MM.1S (cell line): Measurements from ENCODE around the gene ARSI.

Experiments used
- DNase-seq: peaks from one replicate; pipeline ENCODE4 v3.0.0-alpha.2; 2015
- H2AFZ ChIP-seq: fragments of 300-600 bp; sonication (generic); 2 replicates; pipeline ENCODE4 v1.6.0; 2016; ENCODE audit warnings: antibody characterized with exemption, low read length
- H3F3A ChIP-seq: fragments of 300-600 bp; sonication (generic); 2 replicates; pipeline ENCODE4 v1.6.1; 2016; ENCODE audit warnings: mild to moderate bottlenecking, antibody characterized with exemption, low read length, moderate library complexity, mixed read lengths; ENCODE audit not compliant: insufficient read depth
- H3K27ac ChIP-seq: fragments of 300-600 bp; sonication (generic); 2 replicates; pipeline ENCODE4 v1.5.1; 2016; ENCODE audit warnings: mild to moderate bottlenecking, low read length
- H3K27me3 ChIP-seq: fragments of 300-600 bp; sonication (generic); replicated peaks from 2 replicates; pipeline ENCODE4 v1.6.0; 2016; ENCODE audit warnings: low read length; ENCODE audit not compliant: insufficient read depth
- H3K36me3 ChIP-seq: fragments of 300-600 bp; sonication (generic); replicated peaks from 2 replicates; pipeline ENCODE4 v1.6.1; 2016; ENCODE audit warnings: mild to moderate bottlenecking, low read length, mixed read lengths; ENCODE audit not compliant: insufficient read depth
- H3K4me1 ChIP-seq: fragments of 300-600 bp; sonication (generic); 2 replicates; pipeline ENCODE4 v1.6.1; 2016; ENCODE audit warnings: low read length, mixed read lengths
- H3K4me2 ChIP-seq: fragments of 300-600 bp; sonication (generic); 2 replicates; pipeline ENCODE4 v1.6.0; 2016; ENCODE audit warnings: low read depth, low read length
- H3K4me3 ChIP-seq: fragments of 300-600 bp; sonication (generic); 2 replicates; pipeline ENCODE4 v1.5.1; 2016; ENCODE audit warnings: low read length, mixed read lengths
- H3K79me2 ChIP-seq: fragments of 300-600 bp; sonication (generic); 2 replicates; pipeline ENCODE4 v1.6.1; 2016; ENCODE audit warnings: mixed run types, low read length, mixed read lengths
- H3K9ac ChIP-seq: fragments of 300-600 bp; sonication (generic); 2 replicates; pipeline ENCODE4 v1.6.1; 2016; ENCODE audit warnings: low read length, mixed read lengths
- H3K9me2 ChIP-seq: fragments of 300-600 bp; sonication (generic); replicated peaks from 2 replicates; pipeline ENCODE4 v1.6.1; 2016; ENCODE audit warnings: mild to moderate bottlenecking, low read length, mixed read lengths; ENCODE audit not compliant: insufficient read depth
- H3K9me3 ChIP-seq: fragments of 300-600 bp; sonication (generic); replicated peaks from 2 replicates; pipeline ENCODE4 v1.6.1; 2016; ENCODE audit warnings: mild to moderate bottlenecking, low read length, mixed read lengths; ENCODE audit not compliant: insufficient read depth
- H4K20me1 ChIP-seq: fragments of 300-600 bp; sonication (generic); 2 replicates; pipeline ENCODE4 v1.6.1; 2016; ENCODE audit warnings: mild to moderate bottlenecking, low read length, moderate library complexity, mixed read lengths; ENCODE audit not compliant: insufficient read depth
- EZH2 ChIP-seq: fragments of 300-600 bp; sonication (generic); optimal IDR thresholded peaks from 2 replicates; pipeline ENCODE3; 2017; ENCODE audit warnings: low read depth, mild to moderate bottlenecking, antibody characterized with exemption, low read length, mixed read lengths
- EZH2phosphoT487 ChIP-seq: fragments of 300-600 bp; sonication (generic); IDR thresholded peaks from 2 replicates; pipeline ENCODE4 v1.6.1; 2018; ENCODE audit warnings: antibody characterized with exemption, low read length
- TF ChIP-seq, protein P1 (sequence below): fragments of 300-600 bp; sonication (generic); IDR thresholded peaks from 2 replicates; pipeline ENCODE4 v1.5.1; 2016; ENCODE audit warnings: antibody characterized with exemption, low read length, mixed read lengths

Gene ARSI

DNA sequence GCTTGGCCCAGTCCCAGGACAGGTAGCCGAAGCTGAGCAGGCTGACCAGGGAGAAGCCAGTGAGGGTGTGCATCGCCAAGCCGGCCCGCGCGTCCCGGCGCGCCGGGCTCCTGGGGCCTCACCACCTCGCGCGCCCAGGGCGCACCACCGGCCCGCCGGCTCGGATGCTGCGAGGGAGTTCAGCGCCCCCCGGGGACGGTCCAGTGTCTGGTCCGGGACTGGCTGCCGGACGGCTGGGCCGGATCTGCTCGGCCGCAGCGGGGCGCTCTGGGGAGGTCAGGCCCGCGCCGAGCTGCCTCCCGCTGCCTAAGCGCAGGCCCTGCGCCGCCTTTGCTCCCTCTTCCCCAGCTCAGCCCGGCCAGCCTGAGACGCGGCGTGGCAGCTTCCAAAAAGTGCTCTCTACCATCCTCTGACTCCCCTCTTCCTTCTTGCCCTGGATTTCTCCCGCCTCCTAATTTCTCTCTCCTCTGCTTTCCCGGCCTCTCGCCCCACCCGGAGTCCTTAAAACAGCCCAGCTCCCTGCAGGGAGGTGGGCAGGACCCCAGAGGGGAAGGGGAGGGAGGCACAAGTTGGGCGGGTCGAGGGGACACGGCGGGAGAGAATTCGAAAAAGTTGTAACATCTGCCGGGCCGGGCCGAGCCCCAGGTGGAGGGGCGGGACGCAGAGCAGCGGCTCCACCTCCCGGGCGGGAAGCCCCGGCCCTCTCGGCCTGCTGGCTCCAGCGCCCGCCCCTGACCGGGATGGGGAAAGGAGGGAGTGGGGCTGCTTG is at the start of gene ARSI:
Gene ARSI (minus strand): TSS at position 605 of the 769 bp plus-strand sequence. CDS start 532 bp downstream, at position 73.
- H3K27ac ChIP-seq = peak within 1 kb of the TSS; percentile 3; the same call in 1 of the 2 replicates
- H3F3A ChIP-seq = 0 out of 2 replicates have a peak, but pooled peaks cover 3% of the 10 kb centered on the region
- no peaks in the 10 kb centered on the region for H3K9me3 ChIP-seq
- no peaks in the 10 kb centered on the region for H3K79me2 ChIP-seq
- peak within 1 kb of the TSS; percentile 55; the same call in 1 of the 2 replicates for H3K9ac ChIP-seq
- TF ChIP-seq EZH2 = no peak
- TF ChIP-seq, protein P1, sequence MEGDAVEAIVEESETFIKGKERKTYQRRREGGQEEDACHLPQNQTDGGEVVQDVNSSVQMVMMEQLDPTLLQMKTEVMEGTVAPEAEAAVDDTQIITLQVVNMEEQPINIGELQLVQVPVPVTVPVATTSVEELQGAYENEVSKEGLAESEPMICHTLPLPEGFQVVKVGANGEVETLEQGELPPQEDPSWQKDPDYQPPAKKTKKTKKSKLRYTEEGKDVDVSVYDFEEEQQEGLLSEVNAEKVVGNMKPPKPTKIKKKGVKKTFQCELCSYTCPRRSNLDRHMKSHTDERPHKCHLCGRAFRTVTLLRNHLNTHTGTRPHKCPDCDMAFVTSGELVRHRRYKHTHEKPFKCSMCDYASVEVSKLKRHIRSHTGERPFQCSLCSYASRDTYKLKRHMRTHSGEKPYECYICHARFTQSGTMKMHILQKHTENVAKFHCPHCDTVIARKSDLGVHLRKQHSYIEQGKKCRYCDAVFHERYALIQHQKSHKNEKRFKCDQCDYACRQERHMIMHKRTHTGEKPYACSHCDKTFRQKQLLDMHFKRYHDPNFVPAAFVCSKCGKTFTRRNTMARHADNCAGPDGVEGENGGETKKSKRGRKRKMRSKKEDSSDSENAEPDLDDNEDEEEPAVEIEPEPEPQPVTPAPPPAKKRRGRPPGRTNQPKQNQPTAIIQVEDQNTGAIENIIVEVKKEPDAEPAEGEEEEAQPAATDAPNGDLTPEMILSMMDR = peak; percentile 38
- TF ChIP-seq EZH2phosphoT487 = no peak
- no peaks in the 10 kb centered on the region for H3K36me3 ChIP-seq
- H3K4me3 ChIP-seq = peak within 1 kb of the TSS; percentile 63
- H3K9me2 ChIP-seq = no peaks in the 10 kb centered on the region
- peak within 1 kb of the TSS; percentile 89 for H2AFZ ChIP-seq
- peak within 1 kb of the TSS; percentile 80 for H3K4me2 ChIP-seq
- no peaks in the 10 kb centered on the region for H3K27me3 ChIP-seq
- no peaks in the 10 kb centered on the region for H4K20me1 ChIP-seq
- peak; percentile 56 for DNase-seq
- H3K4me1 ChIP-seq = peaks cover 21% of the 10 kb centered on the region

DNA sequence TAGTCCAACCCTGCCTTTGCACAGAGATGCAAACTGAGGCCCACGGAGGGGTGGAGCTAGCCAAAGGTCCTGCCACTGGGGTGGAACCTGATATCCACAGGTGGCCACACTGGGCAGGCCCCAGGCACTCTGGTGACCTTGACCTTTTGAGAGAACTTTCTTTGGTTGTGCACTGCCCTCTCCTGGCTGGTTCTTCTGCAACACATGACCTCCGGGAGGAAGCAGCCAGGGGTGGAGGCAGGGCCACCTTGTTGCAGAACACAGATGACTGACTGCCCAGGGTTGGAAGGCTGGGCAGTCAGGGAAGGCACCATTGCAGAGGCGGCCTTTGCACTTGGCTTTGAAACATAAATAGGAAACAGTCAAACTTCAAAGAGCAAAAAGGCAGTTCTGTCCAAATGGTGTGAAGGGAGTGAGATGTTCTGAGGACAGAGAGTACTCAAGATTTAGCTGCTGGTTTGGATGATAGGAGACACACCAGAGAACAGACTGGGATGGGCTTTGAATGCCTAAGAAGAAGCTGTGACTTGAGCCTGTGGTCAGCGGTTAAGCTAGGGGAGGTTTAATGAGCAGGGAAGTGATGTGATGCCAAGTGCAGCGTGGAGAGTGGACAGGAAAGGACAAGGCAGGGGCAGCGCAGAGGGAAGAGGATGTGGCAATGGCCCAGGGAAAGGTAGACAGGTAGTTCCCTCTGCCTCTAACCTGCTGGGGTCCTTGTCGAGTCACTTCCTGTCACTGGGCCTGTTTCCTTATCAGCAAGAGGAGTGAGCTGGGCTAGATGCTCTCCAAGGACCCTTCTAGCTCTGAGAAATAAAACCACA is 48.0 kb upstream of the ARSI start:
- Histone ChIP-seq H3K4me2 (no peak overlapping the region), H2AFZ (0 out of 2 replicates have a peak overlapping the region, but pooled peaks have one; percentile 2), H3K79me2 (no peaks in the 10 kb centered on the region), H4K20me1 (no peaks in the 10 kb centered on the region), H3K36me3 (no peaks in the 10 kb centered on the region), H3K4me1 (peaks cover 11% of the 10 kb centered on the region), H3K9me3 (no peaks in the 10 kb centered on the region), H3K4me3 (no peak overlapping the region), H3K27me3 (no peaks in the 10 kb centered on the region), H3K27ac (no peak overlapping the region), H3K9ac (no peak overlapping the region), H3F3A (no peaks in the 10 kb centered on the region), H3K9me2 (no peaks in the 10 kb centered on the region)
- TF ChIP-seq, protein P1 = peak; percentile 91
- no peak for TF ChIP-seq EZH2
- peak; percentile 86 for DNase-seq

DNA sequence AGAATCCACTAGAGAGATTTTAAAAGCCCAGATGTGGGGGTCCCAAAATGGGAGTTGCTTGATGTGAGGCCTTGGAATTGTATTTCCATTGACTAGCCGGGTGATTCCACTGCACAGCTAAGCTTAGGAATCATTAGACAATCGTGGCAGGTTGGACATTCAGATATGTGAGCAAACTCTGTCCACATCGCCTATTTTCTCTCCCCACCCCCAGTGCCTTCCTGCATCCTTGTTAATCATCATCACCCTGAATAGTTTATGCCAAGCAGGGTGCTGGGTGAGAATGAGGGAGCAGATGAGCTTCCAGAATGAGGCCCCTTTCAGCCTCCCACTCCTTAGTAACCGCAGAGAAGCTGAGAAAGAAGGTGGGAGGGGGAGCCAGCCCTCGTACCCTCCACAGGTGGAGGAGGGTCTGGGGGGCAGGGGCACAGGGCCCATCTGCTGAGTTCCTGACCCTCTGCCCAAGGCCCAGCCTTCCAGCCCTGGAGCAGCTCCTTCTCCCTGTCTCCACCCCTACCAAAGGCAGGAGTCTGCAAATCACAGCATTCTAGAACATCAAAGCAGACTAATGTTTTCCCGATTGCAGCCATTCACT is 47.1 kb upstream of the ARSI start:
- no peaks in the 10 kb centered on the region for H3K9me3 ChIP-seq
- H3K36me3 ChIP-seq = no peaks in the 10 kb centered on the region
- H3K4me3 ChIP-seq = no peak overlapping the region
- no peaks in the 10 kb centered on the region for H3K27me3 ChIP-seq
- H3K27ac ChIP-seq = no peak overlapping the region
- H3K4me1 ChIP-seq = peaks cover 11% of the 10 kb centered on the region
- no peaks in the 10 kb centered on the region for H3K9me2 ChIP-seq
- H3K4me2 ChIP-seq = no peak overlapping the region
- H3K9ac ChIP-seq = no peak overlapping the region
- TF ChIP-seq EZH2 = no peak
- TF ChIP-seq EZH2phosphoT487 = no peak
- TF ChIP-seq, protein P1 = no peak
- no peak for DNase-seq
- no peaks in the 10 kb centered on the region for H3K79me2 ChIP-seq
- no peaks in the 10 kb centered on the region for H3F3A ChIP-seq
- H2AFZ ChIP-seq = no peak overlapping the region
- no peaks in the 10 kb centered on the region for H4K20me1 ChIP-seq
